Activated CD4-positive, alpha-beta T cell treated with anti-CD3 and anti-CD28 coated beads, Interleukin-2, amount 10 ng/mL, durations not matched to agents 24 days and 14 days (primary cell): Measurements from ENCODE around the gene NCKAP1. TPM values are rescaled to one million over a fixed set of nuclear protein-coding genes. Genes with fewer than 3 reads are reported as not detected.
"Not testable (repeated sequence)": the region's sequence is repeated elsewhere in the genome, so short reads cannot be mapped to it uniquely, and the experiment has no call there.

Experiments
- DNase-seq: peaks from one replicate; pipeline ENCODE4 v3.0.0; 2022
- H3K27ac Mint-ChIP-seq: one replicate; pipeline ENCODE4 v1.8.0; 2022; ENCODE audit warnings: mild to moderate bottlenecking, mixed read lengths
- H3K27me3 Mint-ChIP-seq: one replicate; pipeline ENCODE4 v1.8.0; 2022; ENCODE audit warnings: mixed read lengths
- H3K36me3 Mint-ChIP-seq: one replicate; pipeline ENCODE4 v1.8.0; 2022; ENCODE audit warnings: low read depth, mild to moderate bottlenecking, mixed read lengths
- H3K4me1 Mint-ChIP-seq: one replicate; pipeline ENCODE4 v1.8.0; 2021; ENCODE audit warnings: mixed read lengths
- H3K4me3 Mint-ChIP-seq: one replicate; pipeline ENCODE4 v1.8.0; 2022; ENCODE audit warnings: mild to moderate bottlenecking, moderate library complexity, mixed read lengths
- H3K9me3 Mint-ChIP-seq: one replicate; pipeline ENCODE4 v1.8.0; 2021; ENCODE audit warnings: mixed read lengths
- intact Hi-C: fragments of 100-400 bp; cut with micrococcal nuclease; formaldehyde crosslinking; loops from one replicate; pipeline ENCODE4 v1.15.1; 2023
- total RNA-seq: library from RNA; stranded (reverse); gene quantifications from 2 replicates; pipeline ENCODE4 v1.2.3, GENCODE V29; 2022

Gene NCKAP1
- total RNA-seq, 1 donor from 2014 or later: 14.5 TPM

DNA sequence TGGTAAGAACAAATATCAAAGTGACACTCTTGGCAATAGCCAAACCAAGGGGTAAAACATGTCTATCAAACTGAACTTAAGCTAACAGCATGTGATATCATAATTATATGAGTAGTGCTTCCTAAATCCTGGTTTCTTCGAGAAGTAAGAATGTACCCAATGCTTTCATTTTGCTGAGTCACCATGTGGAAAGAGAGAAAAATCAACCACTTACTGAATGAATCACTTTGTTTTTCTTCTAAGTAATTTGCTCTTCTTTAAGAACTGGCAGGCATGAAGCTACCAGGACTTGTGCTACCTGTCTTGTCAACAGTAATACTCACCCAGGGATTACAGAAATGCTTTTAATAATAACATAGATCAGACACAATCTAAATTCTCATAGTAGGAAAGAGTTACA lies 21.3 kb upstream of the NCKAP1 start:
- H3K27ac Mint-ChIP-seq: no peak overlapping the region
- intact Hi-C loops: no loop called here
- H3K9me3 Mint-ChIP-seq: no peaks in the 10 kb centered on the region
- no peak overlapping the region for H3K4me3 Mint-ChIP-seq
- peaks cover 7% of the 10 kb centered on the region for H3K27me3 Mint-ChIP-seq
- H3K4me1 Mint-ChIP-seq: peaks cover 5% of the 10 kb centered on the region
- peak; percentile 11 for DNase-seq
- no peaks in the 10 kb centered on the region for H3K36me3 Mint-ChIP-seq

DNA sequence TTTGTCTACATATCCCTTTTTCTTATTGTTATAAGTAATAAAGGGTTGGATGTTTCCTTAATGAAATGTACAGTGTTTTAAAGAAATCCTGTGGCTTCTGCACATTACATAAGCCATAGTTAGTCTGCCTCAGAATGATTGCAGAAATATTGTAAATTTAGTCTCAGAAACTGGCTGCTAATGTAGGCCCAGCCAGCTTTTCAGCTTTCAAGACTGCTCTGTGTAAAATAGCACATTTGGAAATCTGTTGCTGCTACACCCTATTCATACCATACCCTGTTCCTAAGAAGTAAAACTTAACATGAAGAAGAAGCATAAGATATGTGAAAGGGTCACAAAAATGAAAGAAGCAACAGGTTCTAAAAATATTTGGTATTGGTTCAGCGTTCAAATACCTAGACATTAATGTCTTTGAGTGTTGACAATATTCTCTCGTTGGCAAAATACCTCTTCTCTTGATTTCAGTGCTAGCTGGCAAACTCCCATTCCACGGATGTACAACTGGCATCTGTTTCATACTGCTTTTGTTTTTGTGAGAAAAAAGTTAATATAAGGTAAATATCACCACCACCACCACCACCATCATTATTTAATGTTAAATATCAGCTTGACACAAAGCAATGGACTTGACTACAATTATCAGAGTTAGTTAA lies 19.2 kb upstream of the NCKAP1 start:
- H3K36me3 Mint-ChIP-seq: no peaks in the 10 kb centered on the region
- intact Hi-C loops: no loop called here
- H3K27ac Mint-ChIP-seq: no peak overlapping the region
- peaks cover 5% of the 10 kb centered on the region for H3K4me1 Mint-ChIP-seq
- H3K27me3 Mint-ChIP-seq: peaks cover 5% of the 10 kb centered on the region
- no peak for DNase-seq
- H3K9me3 Mint-ChIP-seq: no peaks in the 10 kb centered on the region
- H3K4me3 Mint-ChIP-seq: no peak overlapping the region

DNA sequence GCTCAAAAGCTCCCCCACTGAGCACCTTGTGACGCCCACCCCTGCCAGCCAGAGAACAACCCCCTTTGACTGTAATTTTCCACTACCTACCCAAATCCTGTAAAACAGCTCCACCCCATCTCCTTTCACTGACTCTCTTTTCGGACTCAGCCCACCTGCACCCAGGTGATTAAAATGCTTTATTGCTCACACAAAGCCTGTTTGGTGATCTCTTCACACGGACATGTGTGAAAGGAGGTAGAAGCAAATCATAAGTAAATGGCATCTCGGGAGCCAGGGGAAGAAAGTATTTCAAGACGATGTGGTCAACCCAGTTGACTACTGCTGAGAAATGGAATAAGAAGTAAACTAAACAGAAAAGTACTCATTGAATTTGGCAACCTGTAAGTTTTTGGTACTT lies 11.2 kb upstream of the NCKAP1 start:
- intact Hi-C loops: no loop called here
- no peaks in the 10 kb centered on the region for H3K4me1 Mint-ChIP-seq
- peaks cover 14% of the 10 kb centered on the region for H3K27me3 Mint-ChIP-seq
- DNase-seq: no peak
- no peaks in the 10 kb centered on the region for H3K36me3 Mint-ChIP-seq
- no peak overlapping the region for H3K27ac Mint-ChIP-seq
- H3K9me3 Mint-ChIP-seq: no peaks in the 10 kb centered on the region
- H3K4me3 Mint-ChIP-seq: no peak overlapping the region

DNA sequence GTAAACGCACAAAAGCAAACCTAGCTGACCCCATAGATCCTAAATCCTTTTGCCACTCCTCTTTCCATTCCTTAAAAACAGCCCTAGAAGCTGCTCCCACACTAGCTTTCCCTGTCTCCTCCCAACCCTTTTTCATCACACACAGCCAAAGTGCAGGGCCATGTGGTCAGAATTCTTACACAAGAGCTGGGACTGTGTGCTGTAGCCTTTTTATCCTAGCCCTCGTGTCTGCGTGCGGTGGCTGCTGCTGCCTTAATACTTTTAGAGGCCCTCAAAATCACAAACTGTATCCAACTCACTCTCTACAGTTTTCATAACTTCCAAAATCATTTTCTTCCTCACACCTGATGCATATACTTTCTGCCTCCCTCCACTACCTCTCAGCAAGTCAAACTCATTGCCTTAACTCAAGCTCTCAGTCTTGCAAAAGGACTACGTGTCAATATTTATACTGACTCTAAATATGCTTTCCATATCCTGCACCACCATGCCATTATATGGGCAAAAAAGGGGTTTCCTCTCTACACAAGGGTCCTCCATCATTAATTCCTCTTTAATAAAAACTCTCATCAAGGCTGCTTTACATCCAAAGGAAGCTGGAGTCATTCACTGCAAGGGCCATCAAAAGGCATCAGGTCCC lies 9.3 kb upstream of the NCKAP1 start:
- H3K27me3 Mint-ChIP-seq: peaks cover 25% of the 10 kb centered on the region
- H3K27ac Mint-ChIP-seq, intact Hi-C loops, H3K4me3 Mint-ChIP-seq, H3K4me1 Mint-ChIP-seq, H3K36me3 Mint-ChIP-seq, DNase-seq, H3K9me3 Mint-ChIP-seq: not testable (repeated sequence)

DNA sequence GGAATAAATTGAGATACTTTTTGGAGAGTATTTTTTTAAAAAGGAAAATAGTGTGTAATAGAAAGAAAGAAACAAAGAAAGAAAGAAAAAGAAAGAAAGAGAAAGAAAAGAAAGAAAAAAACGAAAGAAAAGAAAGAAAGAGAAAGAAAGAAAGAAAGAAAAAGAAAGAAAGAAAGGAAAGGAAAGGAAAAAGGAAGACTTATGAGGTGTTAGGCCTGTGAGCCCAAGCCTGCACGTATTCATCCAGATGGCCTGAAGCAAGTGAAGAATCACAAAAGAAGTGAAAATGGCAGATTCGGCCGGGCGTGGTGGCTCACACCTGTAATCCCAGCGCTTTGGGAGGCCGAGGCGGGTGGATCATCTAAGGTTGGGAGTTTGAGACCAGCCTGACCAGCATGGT lies 5.3 kb upstream of the NCKAP1 start:
- DNase-seq, H3K4me3 Mint-ChIP-seq, H3K9me3 Mint-ChIP-seq, H3K36me3 Mint-ChIP-seq, intact Hi-C loops, H3K4me1 Mint-ChIP-seq, H3K27ac Mint-ChIP-seq: not testable (repeated sequence)
- H3K27me3 Mint-ChIP-seq: peaks cover 54% of the 10 kb centered on the region

DNA sequence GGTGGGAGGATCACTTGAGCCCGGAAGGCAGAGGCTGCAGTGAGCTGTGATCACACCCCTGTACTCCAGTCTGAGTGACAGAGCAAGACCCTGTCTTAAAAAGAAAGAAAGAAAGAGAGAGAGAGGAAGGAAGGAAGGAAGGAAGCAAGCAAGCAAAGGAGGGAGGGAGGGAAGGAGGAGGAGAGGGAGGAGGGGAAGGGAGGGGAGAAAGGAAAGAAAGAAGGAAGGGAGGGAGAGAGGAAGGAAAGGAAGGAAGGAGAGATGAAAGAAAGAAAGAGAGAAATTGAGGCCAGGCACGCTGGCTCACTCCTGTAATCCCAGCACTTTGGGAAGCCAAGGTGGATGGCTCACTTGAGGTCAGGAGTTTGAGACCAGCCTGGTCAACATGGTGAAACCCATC lies 2.3 kb upstream of the NCKAP1 start:
- H3K27ac Mint-ChIP-seq: no peak overlapping the region
- no peak overlapping the region for H3K4me3 Mint-ChIP-seq
- intact Hi-C loops: no loop called here
- H3K4me1 Mint-ChIP-seq: peaks cover 18% of the 10 kb centered on the region
- no peaks in the 10 kb centered on the region for H3K9me3 Mint-ChIP-seq
- H3K36me3 Mint-ChIP-seq: no peaks in the 10 kb centered on the region
- H3K27me3 Mint-ChIP-seq: peaks cover 66% of the 10 kb centered on the region
- DNase-seq: no peak

DNA sequence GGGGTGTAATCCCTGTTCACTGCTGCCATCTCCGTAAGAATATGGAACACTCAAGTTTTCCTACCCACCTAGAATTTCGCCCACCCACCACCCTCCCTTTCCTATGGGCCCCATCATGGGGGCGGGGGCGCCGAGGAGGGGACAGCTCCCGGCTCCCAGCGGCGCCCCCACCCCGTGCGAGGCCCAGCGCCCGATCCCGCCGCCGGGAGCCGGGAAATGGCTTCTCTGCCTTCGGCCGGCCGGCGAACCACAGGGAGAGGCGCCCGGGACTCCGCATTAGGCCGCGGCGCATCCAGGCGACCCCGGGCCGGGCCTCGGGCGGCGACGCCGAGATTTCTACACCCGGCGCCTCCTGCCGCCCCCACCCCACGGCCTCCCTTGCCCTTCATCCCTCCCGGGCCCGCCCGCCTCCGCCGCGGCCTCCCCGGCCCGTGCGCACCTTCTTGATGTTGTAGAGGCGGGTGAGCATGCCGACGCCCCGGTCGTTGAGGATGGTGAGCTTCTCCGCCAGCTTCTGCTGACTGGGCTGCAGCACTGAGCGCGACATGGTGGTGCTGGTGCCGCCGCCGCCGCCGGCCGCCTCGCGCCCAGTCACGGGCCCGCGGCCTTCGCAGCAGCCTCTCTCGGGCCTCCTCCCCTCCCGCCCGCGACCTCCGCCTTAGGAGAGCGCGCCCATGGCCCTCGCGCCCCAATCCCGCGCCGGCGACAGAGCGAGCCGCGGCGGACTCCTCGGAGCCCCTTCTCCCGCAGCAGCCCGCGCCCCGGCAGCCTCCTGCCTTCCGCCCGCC lies 510 bp downstream of the NCKAP1 start:
- peak; percentile 81 for DNase-seq
- intact Hi-C loops: loop anchor here (1.0 to 2.0 kb wide), 3 partner anchors 41 to 323 kb away; partner anchors contain the start of genes DUSP19 and NUP35
- Mint-ChIP-seq H3K27ac (peak overlapping the region; percentile 49), H3K27me3 (peaks cover 73% of the 10 kb centered on the region), H3K36me3 (no peaks in the 10 kb centered on the region), H3K4me1 (peaks cover 22% of the 10 kb centered on the region), H3K4me3 (peak overlapping the region; percentile 85), H3K9me3 (no peaks in the 10 kb centered on the region)

DNA sequence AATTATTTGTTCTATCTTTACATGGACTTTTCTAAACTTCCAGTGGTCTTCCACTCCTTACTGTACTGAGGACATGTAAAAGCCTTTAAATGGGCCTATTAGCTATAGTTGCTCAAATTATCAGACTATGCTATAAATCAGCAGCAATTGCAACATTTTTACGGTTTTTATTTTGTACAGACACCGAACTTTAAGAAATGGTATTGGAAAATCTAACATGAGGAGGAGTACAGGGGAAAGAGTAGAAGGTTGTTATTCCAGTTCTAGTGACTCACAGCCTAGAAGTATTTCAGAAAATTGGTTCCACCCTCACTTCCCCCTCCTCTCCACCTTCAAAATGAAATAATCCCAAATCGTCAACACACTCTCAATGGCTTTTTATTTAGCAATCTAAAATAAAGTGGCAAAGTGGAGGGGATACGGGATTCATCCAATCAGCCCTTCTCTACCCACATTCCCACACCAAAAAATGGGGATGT lies 1.1 kb downstream of the NCKAP1 start:
- intact Hi-C loops: loop anchor here (2.0 kb wide), 1 partner anchor 322 kb away; no protein-coding TSS in a partner anchor
- Mint-ChIP-seq H3K9me3 (no peaks in the 10 kb centered on the region), H3K27me3 (peaks cover 72% of the 10 kb centered on the region), H3K27ac (peak overlapping the region; percentile 49), H3K4me1 (peaks cover 22% of the 10 kb centered on the region), H3K36me3 (no peaks in the 10 kb centered on the region), H3K4me3 (peak overlapping the region; percentile 85)
- DNase-seq: no peak

DNA sequence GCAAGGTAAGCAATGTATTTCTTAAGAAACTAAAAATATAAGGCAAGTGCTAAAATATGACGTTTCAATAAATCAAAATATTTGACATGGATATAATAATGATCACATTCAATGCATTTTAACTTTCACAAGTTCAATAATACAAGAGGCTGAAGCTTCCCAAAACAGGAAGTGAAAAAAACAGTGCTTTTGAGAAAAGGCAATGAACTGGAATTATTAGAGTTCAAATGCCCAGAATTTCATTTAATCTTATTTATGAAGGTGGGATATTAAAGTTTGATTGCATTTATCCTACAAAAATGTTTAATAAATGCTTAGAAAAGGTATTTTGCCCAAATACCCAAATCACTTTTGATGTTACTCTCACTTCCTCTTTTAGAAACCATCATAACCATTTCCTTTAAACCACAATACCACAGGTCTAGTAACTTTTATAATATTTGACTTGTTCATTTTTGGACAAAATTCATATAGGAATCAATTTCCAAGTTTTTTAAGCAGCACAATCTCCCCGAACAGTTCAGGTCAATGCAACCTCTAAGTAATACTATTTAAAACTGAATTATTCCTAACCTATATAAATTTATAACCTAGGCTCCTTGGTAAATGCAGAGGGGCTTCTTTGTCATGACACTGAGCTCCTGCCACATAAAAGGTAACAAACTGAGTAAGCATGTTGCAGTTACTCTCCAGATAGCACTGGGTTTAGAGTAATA lies 2.1 kb downstream of the NCKAP1 start:
- Mint-ChIP-seq H3K9me3 (no peaks in the 10 kb centered on the region), H3K27me3 (peaks cover 71% of the 10 kb centered on the region), H3K4me3 (no peak overlapping the region), H3K36me3 (no peaks in the 10 kb centered on the region), H3K27ac (no peak overlapping the region), H3K4me1 (peaks cover 22% of the 10 kb centered on the region)
- intact Hi-C loops: loop anchor here (2.0 kb wide), 1 partner anchor 321 kb away; no protein-coding TSS in a partner anchor
- no peak for DNase-seq

DNA sequence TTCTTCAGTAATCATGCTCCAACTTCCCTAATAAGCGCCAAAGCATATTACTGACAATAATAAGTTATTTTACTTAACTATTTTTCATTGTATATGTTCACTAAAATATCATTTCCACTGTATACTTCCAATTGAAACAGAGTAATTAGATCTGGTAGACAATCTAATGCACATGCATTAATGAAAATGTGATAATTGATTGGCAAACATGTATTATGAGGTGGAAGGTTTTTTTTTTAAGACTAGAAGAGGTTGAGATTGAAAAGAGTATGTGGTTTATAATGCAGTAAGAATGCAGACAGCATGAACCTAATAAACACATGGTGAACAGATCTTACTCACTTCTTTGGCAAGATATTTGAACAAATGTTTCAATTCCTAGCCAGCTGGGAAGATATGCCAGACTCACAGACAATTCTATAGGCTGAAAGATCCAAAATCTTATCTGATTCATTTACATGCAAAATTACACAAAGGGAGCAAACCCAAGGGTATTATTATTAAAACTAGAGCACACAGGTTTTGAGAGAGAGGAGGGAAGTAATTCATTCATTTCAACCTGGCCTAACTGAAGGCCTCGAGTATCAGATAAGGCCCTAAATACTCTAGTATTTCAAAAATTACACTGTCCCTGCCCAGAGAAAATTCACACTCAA lies 2.8 kb downstream of the NCKAP1 start:
- Mint-ChIP-seq H3K4me3 (peak overlapping the region; percentile 32), H3K27me3 (peaks cover 72% of the 10 kb centered on the region), H3K36me3 (no peaks in the 10 kb centered on the region), H3K27ac (no peak overlapping the region), H3K4me1 (peaks cover 22% of the 10 kb centered on the region), H3K9me3 (no peaks in the 10 kb centered on the region)
- no peak for DNase-seq
- intact Hi-C loops: no loop called here

DNA sequence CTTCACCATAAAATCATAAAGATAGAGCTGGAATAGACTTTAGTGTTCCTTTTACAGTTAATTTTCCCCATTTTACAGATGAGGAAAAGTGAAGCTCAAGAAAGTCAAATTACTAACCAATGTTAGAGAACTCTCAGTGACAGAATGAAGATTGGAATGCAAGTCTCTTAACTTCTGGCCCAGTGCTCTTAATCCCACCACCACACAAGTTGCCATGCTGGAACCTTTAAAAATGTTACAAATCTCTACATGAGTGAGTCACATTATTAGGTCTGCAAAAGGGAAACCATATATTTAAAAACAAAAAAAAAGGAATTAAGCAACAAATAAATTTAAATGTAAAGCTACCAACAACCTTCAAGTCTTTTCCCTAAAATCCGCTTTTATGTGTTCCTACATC lies 3.5 kb downstream of the NCKAP1 start:
- Mint-ChIP-seq H3K9me3 (no peaks in the 10 kb centered on the region), H3K27ac (no peak overlapping the region), H3K36me3 (no peaks in the 10 kb centered on the region), H3K4me1 (peaks cover 22% of the 10 kb centered on the region), H3K4me3 (no peak overlapping the region), H3K27me3 (peaks cover 73% of the 10 kb centered on the region)
- no peak for DNase-seq
- intact Hi-C loops: no loop called here

DNA sequence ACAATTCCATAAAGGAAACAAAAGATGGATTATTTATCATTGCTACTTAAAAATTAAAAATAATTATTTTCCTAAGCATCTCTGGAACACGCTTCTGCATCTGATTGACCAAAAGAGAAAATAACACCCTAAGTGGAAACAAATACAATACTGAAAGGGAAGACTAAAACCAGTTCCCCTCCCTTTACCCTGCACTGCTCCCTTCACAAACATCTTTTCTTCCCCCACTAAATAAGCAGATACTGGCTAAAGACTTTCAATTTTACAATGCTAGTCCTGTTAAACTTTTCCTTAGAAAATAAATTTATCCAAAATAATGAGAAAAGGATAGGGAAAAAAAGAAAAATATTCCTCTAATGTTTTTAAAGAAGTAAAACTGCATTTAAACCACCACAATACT lies 4.3 kb downstream of the NCKAP1 start:
- H3K27ac Mint-ChIP-seq: no peak overlapping the region
- H3K4me3 Mint-ChIP-seq: no peak overlapping the region
- intact Hi-C loops: no loop called here
- H3K9me3 Mint-ChIP-seq: no peaks in the 10 kb centered on the region
- DNase-seq: no peak
- peaks cover 75% of the 10 kb centered on the region for H3K27me3 Mint-ChIP-seq
- no peaks in the 10 kb centered on the region for H3K36me3 Mint-ChIP-seq
- peaks cover 20% of the 10 kb centered on the region for H3K4me1 Mint-ChIP-seq
